Right ventricle myocardium superior (tissue), 1 donor: ENCODE data around the gene PCNT. TPM values are rescaled to one million over a fixed set of nuclear protein-coding genes. Genes with fewer than 3 reads are reported as not detected.
A peak's percentile ranks its signal among the peaks of the same experiment; 100 is the strongest.
"Not testable (repeated sequence)": the region's sequence is repeated elsewhere in the genome, so short reads cannot be mapped to it uniquely, and the experiment has no call there.

Experiments
- ATAC-seq: fragments of 200-7000 bp; cut with Tn5 transposase; one replicate; pipeline ENCODE4 v1.9.1; 2020; ENCODE audit warnings: mild to moderate bottlenecking; ENCODE audit not compliant: poor library complexity
- DNase-seq: peaks from one replicate; pipeline ENCODE4 v3.0.0-alpha.2; 2020
- intact Hi-C: fragments of 100-400 bp; cut with DNase I; formaldehyde crosslinking; loops from one replicate; pipeline ENCODE4 v1.11.2; 2022
- total RNA-seq: library from RNA; stranded (reverse); fragmentation: NEBNext Ultra II Directional; extraction: Animal tissue kit (Norgen Biotek cat#: 25700); gene quantifications from one replicate; pipeline ENCODE4 v1.2.1, GENCODE V29; 2021
- donor health status: DM: no; HTN: yes; CAD: no; lungs with severe emphysema.

The PCNT gene
- total RNA-seq, 1 donor from 2014 or later: 28.9 TPM

DNA sequence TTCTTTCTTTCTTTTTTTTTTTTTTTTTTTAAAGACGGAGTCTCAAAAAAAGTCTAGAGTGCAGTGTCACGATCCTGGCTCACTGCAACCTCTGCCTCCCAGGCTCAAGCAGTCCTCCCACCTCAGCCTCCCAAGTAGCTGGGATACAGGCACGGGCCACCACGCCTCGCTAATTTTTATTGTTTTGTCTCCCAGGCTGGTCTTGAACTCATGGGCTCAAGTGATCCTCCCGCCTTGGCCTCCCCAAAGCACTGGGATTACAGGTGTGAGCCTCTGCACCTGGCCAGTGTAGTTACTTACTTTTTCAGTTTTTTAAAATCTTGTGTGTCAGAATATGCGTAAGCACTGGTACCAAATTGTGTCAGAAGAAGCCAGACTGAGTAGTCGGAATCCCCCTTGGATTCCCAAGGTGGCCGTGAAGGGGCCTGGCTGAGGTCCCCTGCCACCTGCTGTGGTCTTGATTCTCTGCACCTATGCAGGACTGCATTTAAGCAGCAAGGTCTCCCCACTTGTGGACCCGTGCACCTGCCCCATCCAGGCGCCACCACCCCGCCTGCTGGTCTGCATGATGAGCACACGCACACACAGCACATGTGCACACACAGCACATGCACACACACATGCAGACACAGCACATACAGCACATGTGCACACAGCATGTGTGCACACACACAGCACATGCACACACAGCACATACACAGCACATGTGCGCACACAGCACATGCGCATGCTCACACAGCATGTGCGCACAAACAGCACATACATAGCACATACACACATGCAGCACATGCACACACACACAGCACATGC, 47.5 kb downstream of the PCNT start:
- ATAC-seq: no peak
- DNase-seq: no peak
- intact Hi-C loops: no loop called here

- ATAC-seq (no peak), DNase-seq (no peak)
- intact Hi-C loops: no loop called here
These were observed 48.1 kb downstream of the PCNT start for GRCh38 chr21:46372014-46372485.

DNA sequence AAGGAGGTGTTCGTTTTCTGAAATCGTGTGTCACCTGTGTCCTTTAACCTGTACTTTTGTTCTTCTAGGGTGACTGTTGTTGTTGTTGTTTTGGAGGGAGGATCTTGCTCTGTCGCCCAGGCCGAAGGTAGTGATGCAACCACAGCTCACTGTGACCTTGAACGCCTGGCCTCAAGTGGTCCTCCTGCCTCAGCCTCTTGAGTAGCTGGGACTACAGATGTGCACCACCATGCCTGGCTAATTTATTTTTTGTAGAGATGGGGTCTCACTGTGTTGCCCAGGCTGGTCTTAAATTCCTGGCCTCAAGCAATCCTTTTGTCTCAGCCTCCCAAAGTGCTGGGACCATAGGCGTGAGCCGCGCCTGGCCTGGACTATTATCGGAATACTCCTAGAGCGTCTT, 49.0 kb downstream of the PCNT start:
- ATAC-seq, intact Hi-C loops, DNase-seq: not testable (repeated sequence)

DNA sequence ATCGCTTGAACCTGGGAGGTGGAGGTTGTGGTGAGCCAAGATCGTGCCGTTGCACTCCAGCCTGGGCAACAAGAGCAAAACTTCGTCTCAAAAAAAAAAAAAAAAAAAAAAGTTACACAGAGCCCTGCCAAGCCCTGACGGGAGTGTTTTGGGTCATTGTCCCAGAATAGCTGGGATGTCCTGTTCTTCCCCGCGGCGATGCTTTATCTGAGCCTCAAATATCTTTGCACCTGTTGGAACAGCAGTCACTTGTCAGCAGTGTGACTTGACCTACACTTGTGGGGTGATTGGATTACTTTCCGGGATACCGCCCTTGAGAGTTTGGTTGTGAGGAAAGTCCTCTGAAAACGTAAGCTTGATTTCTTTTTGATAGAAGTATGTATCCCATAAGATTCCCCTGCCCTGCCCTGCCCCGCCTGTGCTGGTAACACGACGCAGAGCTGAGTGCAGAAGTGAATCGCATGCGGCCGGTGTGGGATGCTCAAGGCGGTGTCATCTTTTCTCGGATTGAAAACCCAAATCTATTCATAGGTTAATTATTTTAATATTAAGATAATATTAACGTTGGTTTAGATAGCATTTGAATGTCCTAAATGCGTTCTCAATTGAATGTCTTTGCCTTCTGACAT, 50.9 kb downstream of the PCNT start:
- ATAC-seq (peak; percentile 86), DNase-seq (no peak)
- intact Hi-C loops: no loop called here

- ATAC-seq (peak; percentile 51), DNase-seq (peak; percentile 57)
- intact Hi-C loops: no loop called here
These were observed 51.7 kb downstream of the PCNT start for GRCh38 chr21:46375560-46376230.

DNA sequence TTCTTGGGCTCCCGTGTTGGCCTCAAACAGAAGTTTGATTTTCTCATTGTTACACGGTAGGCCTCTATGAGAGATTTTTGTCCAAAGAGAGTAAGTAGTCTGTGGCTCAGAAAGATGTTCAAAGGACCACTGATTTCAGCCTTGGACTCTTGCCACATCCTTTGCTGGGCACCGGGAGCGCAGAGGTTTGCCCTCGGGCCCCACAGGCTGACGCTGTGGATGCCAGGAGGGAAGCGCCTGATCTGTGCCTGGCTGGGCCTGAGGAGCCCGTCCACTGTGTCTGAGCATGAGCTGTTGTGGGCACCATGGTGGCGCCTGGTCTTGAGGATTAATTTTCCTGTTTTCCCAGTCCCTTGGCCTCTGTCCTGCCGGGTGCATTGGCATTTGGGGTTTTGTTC, 52.3 kb downstream of the PCNT start:
- intact Hi-C loops: no loop called here
- no peak for ATAC-seq
- DNase-seq: no peak

DNA sequence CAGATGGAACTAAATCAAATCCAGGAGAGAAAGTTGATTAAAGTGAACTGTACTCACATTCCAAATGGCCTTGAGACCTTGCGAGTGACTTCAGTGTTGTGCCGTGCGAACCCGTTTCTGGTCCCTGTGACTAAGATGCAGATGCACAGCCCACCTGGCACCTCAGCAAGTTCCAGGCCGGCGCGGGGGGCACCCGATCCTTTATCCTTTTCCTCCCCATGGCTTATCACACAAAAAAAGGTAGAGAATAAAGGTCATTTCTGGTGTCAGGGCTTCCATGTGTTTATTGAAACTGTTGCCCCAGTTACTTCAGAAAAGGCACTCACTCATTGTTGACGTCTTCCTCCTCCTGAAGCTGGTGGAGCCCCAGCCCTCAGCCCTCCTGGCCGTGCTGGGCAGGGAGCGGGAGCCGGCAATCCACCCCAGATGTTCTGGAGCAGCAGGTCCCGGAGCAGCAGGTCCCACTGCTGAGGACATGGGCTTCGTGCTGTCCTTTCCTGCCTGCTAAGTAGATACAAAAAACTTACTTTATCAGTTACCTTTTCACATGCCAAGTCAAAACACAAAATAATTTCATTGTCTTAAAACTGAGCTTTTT, 53.0 kb downstream of the PCNT start:
- intact Hi-C loops: no loop called here
- no peak for DNase-seq
- ATAC-seq: no peak

GRCh38 chr21:46377789-46378188, 53.8 kb downstream of the PCNT start:
- no peak for DNase-seq
- intact Hi-C loops: no loop called here
- ATAC-seq: no peak

DNA sequence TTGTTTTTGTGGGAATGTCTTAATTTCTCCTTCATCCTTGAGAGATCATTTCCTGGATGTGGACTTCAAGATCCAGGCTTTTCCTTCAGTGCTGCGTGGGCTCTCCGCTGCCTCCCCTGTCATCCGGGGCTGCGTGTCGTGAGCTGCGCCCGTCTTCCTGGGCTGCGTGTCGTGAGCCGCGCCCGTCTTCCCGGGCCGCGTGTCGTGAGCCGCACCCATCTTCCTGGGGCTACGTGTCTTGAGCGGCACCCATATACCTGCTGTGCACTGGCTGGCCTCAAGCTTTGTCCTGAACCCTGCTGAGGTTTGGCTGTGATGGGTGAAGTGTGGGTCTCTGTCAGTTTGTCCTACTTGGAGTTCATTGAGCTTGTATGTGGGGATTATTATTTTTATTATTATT, 55.1 kb downstream of the PCNT start:
- intact Hi-C loops: no loop called here
- ATAC-seq (no peak), DNase-seq (no peak)

GRCh38 chr21:46379691-46380090, 55.7 kb downstream of the PCNT start:
- ATAC-seq (no peak), DNase-seq (no peak)
- intact Hi-C loops: no loop called here

DNA sequence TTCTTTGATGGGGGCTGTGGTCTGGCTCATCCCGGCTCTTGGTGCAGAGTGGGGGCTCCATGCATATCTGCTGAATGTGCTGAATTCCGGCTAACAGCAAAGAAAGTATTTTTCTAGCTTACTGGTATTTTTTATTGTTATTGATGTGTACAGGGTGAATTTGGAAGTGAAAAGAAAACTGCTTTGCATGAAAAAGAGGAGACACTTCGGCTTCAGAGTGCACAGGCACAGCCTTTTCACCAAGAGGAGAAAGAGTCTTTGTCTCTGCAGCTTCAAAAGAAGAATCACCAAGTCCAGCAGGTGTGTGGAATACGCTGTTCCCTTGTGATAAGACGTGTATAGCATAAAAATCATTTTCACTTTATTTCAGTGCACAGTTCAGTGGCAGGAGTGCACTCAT, 57.6 kb downstream of the PCNT start:
- DNase-seq (no peak), ATAC-seq (no peak)
- intact Hi-C loops: no loop called here

- no peak for DNase-seq
- ATAC-seq: no peak
- intact Hi-C loops: no loop called here
These were observed 60.6 kb downstream of the PCNT start for GRCh38 chr21:46384556-46384955.

DNA sequence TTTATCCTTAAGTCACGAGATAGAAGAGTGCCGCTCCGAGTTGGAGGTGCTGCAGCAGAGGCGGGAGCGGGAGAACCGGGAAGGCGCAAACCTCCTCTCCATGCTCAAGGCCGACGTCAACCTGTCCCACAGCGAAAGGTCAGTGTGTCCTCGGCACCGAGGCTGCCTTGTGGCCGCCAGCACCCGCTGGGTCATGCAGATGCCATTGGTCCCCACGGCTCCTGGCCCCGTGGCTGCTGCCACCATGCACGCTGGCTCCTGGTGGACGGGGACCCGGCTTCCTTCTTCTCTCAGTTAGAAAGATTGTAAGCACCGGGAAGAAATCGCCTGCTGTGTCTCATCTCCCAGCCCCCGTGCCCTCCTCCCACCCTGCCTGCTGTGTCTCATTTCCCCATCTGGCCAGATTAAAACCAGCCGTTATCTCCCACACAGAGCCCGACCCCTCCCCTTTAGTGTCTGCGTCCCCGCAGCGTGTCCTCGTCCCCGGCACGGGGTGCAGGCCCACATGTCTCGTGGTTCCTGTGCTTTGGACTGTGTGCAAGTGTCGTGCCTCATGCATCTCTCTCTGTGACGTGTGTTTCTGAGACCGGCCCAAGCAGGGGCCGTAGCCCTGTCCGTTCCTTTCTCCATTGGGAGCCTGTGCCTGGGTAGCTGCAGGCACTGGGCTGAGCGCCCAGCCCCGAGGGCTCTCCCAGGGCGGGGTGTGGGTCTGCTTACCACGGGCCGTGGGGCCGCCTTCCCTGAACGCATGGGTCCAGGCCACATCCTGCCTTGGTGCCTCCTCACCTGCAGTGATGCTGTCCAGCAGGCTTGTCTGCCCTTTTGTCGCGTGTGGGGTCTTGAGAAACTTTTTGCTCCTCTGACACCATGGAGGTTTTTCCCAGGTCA, 62.1 kb downstream of the PCNT start:
- intact Hi-C loops: no loop called here
- DNase-seq: no peak
- no peak for ATAC-seq

GRCh38 chr21:46386734-46387088, 62.8 kb downstream of the PCNT start:
- intact Hi-C loops: no loop called here
- DNase-seq (no peak), ATAC-seq (no peak)

GRCh38 chr21:46388206-46388880, 64.4 kb downstream of the PCNT start:
- DNase-seq (no peak), ATAC-seq (no peak)
- intact Hi-C loops: no loop called here

- ATAC-seq (no peak), DNase-seq (no peak)
- intact Hi-C loops: no loop called here
These were observed 64.9 kb downstream of the PCNT start for GRCh38 chr21:46388896-46389295.

- intact Hi-C loops: no loop called here
- ATAC-seq: no peak
- DNase-seq: peak; percentile 34
These were observed 66.9 kb downstream of the PCNT start for GRCh38 chr21:46390603-46391545.
